ENCODE measurements around the gene PDHX. TPM values are rescaled to one million over a fixed set of nuclear protein-coding genes. Genes with fewer than 3 reads are reported as not detected.

Gene PDHX
- total RNA-seq, 1 donor from 2014 or later = 44.0 TPM

- no peaks in the 10 kb centered on the region for H3K4me1 ChIP-seq (ENCODE audit: insufficient read depth, low read length)
- peaks cover 18% of the 10 kb centered on the region for H3K79me2 ChIP-seq (ENCODE audit: insufficient read depth, low read length)
- FAIRE-seq (no peak), DNase-seq (ENCODE audit: low read depth) (no peak)
- H3K9me3 Mint-ChIP-seq (ENCODE audit: unreplicated experiment) = peaks cover 31% of the 10 kb centered on the region
- no peak overlapping the region for H3K9ac ChIP-seq (ENCODE audit: low read length)
- no peaks in the 10 kb centered on the region for H3K4me1 Mint-ChIP-seq (ENCODE audit: low read depth, unreplicated experiment)
- H2AFZ ChIP-seq (ENCODE audit: low read depth, low read length) = no peak overlapping the region
- no peaks in the 10 kb centered on the region for H3K36me3 ChIP-seq (ENCODE audit: insufficient read depth, low read length)
- no peak overlapping the region for H3K27ac ChIP-seq (ENCODE audit: low read depth, low read length)
- H3K4me2 ChIP-seq (ENCODE audit: low read length) = no peak overlapping the region
- TF ChIP-seq EZH2 (IDR thresholded peaks at IDR 0.05; ENCODE audit: insufficient read depth, low read length) = no peak
- TF ChIP-seq, protein P1, sequence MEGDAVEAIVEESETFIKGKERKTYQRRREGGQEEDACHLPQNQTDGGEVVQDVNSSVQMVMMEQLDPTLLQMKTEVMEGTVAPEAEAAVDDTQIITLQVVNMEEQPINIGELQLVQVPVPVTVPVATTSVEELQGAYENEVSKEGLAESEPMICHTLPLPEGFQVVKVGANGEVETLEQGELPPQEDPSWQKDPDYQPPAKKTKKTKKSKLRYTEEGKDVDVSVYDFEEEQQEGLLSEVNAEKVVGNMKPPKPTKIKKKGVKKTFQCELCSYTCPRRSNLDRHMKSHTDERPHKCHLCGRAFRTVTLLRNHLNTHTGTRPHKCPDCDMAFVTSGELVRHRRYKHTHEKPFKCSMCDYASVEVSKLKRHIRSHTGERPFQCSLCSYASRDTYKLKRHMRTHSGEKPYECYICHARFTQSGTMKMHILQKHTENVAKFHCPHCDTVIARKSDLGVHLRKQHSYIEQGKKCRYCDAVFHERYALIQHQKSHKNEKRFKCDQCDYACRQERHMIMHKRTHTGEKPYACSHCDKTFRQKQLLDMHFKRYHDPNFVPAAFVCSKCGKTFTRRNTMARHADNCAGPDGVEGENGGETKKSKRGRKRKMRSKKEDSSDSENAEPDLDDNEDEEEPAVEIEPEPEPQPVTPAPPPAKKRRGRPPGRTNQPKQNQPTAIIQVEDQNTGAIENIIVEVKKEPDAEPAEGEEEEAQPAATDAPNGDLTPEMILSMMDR (IDR thresholded peaks at IDR 0.05; ENCODE audit: insufficient read depth, low read depth, low read length) = no peak
- H3K9me3 ChIP-seq (ENCODE audit: insufficient read depth, low read depth, low read length) = peaks cover 12% of the 10 kb centered on the region
- no peak overlapping the region for H3K4me3 Mint-ChIP-seq (ENCODE audit: unreplicated experiment)
- H4K20me1 ChIP-seq (ENCODE audit: insufficient read depth, low read length) = no peaks in the 10 kb centered on the region
- H3K27ac Mint-ChIP-seq (ENCODE audit: unreplicated experiment) = no peak overlapping the region
- H3K27me3 Mint-ChIP-seq (ENCODE audit: low read depth, unreplicated experiment) = no peaks in the 10 kb centered on the region
- H3K27me3 ChIP-seq (ENCODE audit: insufficient read depth, low read length) = no peaks in the 10 kb centered on the region
- peaks cover 30% of the 10 kb centered on the region for H3K36me3 Mint-ChIP-seq (ENCODE audit: low read depth, unreplicated experiment)
- H3K4me3 ChIP-seq (ENCODE audit: insufficient read depth, low read depth, low read length) = no peak overlapping the region
These were observed 17.9 kb upstream of the PDHX start for GRCh38 chr11:34898474-34898873.

GRCh38 chr11:34899633-34900016 lies 16.8 kb upstream of the PDHX start:
- no peaks in the 10 kb centered on the region for H3K27me3 ChIP-seq (ENCODE audit: insufficient read depth, low read length)
- FAIRE-seq (no peak), DNase-seq (ENCODE audit: low read depth) (no peak)
- no peaks in the 10 kb centered on the region for H4K20me1 ChIP-seq (ENCODE audit: insufficient read depth, low read length)
- peaks cover 30% of the 10 kb centered on the region for H3K36me3 Mint-ChIP-seq (ENCODE audit: low read depth, unreplicated experiment)
- TF ChIP-seq, protein P1 (IDR thresholded peaks at IDR 0.05; ENCODE audit: insufficient read depth, low read depth, low read length) = no peak
- no peak overlapping the region for H2AFZ ChIP-seq (ENCODE audit: low read depth, low read length)
- H3K27ac Mint-ChIP-seq (ENCODE audit: unreplicated experiment) = no peak overlapping the region
- H3K4me2 ChIP-seq (ENCODE audit: low read length) = no peak overlapping the region
- peaks cover 18% of the 10 kb centered on the region for H3K79me2 ChIP-seq (ENCODE audit: insufficient read depth, low read length)
- H3K9me3 Mint-ChIP-seq (ENCODE audit: unreplicated experiment) = peaks cover 31% of the 10 kb centered on the region
- no peak overlapping the region for H3K9ac ChIP-seq (ENCODE audit: low read length)
- H3K9me3 ChIP-seq (ENCODE audit: insufficient read depth, low read depth, low read length) = peaks cover 12% of the 10 kb centered on the region
- no peaks in the 10 kb centered on the region for H3K36me3 ChIP-seq (ENCODE audit: insufficient read depth, low read length)
- H3K4me3 ChIP-seq (ENCODE audit: insufficient read depth, low read depth, low read length) = no peak overlapping the region
- no peaks in the 10 kb centered on the region for H3K4me1 ChIP-seq (ENCODE audit: insufficient read depth, low read length)
- no peak overlapping the region for H3K4me3 Mint-ChIP-seq (ENCODE audit: unreplicated experiment)
- H3K27ac ChIP-seq (ENCODE audit: low read depth, low read length) = no peak overlapping the region
- no peaks in the 10 kb centered on the region for H3K27me3 Mint-ChIP-seq (ENCODE audit: low read depth, unreplicated experiment)
- no peaks in the 10 kb centered on the region for H3K4me1 Mint-ChIP-seq (ENCODE audit: low read depth, unreplicated experiment)

GRCh38 chr11:34904421-34904955 lies 11.9 kb upstream of the PDHX start:
- Histone ChIP-seq H3K9me3 (ENCODE audit: insufficient read depth, low read depth, low read length) (peaks cover 9% of the 10 kb centered on the region), H3K4me1 (ENCODE audit: insufficient read depth, low read length) (no peaks in the 10 kb centered on the region), H3K4me3 (ENCODE audit: insufficient read depth, low read depth, low read length) (no peak overlapping the region), H2AFZ (ENCODE audit: low read depth, low read length) (no peak overlapping the region), H4K20me1 (ENCODE audit: insufficient read depth, low read length) (peaks cover 10% of the 10 kb centered on the region), H3K36me3 (ENCODE audit: insufficient read depth, low read length) (no peaks in the 10 kb centered on the region), H3K4me2 (ENCODE audit: low read length) (no peak overlapping the region), H3K79me2 (ENCODE audit: insufficient read depth, low read length) (peaks cover 28% of the 10 kb centered on the region), H3K27me3 (ENCODE audit: insufficient read depth, low read length) (no peaks in the 10 kb centered on the region), H3K9ac (ENCODE audit: low read length) (no peak overlapping the region), H3K27ac (ENCODE audit: low read depth, low read length) (no peak overlapping the region)
- H3K4me3 Mint-ChIP-seq (ENCODE audit: unreplicated experiment) = no peak overlapping the region
- no peak for TF ChIP-seq EZH2 (IDR thresholded peaks at IDR 0.05; ENCODE audit: insufficient read depth, low read length)
- TF ChIP-seq, protein P1 (IDR thresholded peaks at IDR 0.05; ENCODE audit: insufficient read depth, low read depth, low read length) = no peak
- H3K27ac Mint-ChIP-seq (ENCODE audit: unreplicated experiment) = no peak overlapping the region
- H3K9me3 Mint-ChIP-seq (ENCODE audit: unreplicated experiment) = peaks cover 12% of the 10 kb centered on the region
- no peaks in the 10 kb centered on the region for H3K27me3 Mint-ChIP-seq (ENCODE audit: low read depth, unreplicated experiment)
- H3K36me3 Mint-ChIP-seq (ENCODE audit: low read depth, unreplicated experiment) = peaks cover 22% of the 10 kb centered on the region
- DNase-seq (ENCODE audit: low read depth) = no peak
- no peak for FAIRE-seq
- no peaks in the 10 kb centered on the region for H3K4me1 Mint-ChIP-seq (ENCODE audit: low read depth, unreplicated experiment)
